GM19328 (cell line): ENCODE results near the gene MED12L.

Source experiments
- ATAC-seq: cut with Tn5 transposase; IDR thresholded peaks from one replicate; pipeline ENCODE4 v1.9.1; 2021; ENCODE audit warnings: mild to moderate bottlenecking, moderate library complexity; ENCODE audit not compliant: unreplicated experiment

MED12L gene

GRCh38 chr3:151086484-151087456, 1.3 kb downstream of the MED12L start:
- ATAC-seq: peak; percentile 75

GRCh38 chr3:151087648-151088047, 2.2 kb downstream of the MED12L start:
- no peak for ATAC-seq

- no peak for ATAC-seq
Observed at GRCh38 chr3:151091685-151092345, 6.4 kb downstream of the MED12L start.

DNA sequence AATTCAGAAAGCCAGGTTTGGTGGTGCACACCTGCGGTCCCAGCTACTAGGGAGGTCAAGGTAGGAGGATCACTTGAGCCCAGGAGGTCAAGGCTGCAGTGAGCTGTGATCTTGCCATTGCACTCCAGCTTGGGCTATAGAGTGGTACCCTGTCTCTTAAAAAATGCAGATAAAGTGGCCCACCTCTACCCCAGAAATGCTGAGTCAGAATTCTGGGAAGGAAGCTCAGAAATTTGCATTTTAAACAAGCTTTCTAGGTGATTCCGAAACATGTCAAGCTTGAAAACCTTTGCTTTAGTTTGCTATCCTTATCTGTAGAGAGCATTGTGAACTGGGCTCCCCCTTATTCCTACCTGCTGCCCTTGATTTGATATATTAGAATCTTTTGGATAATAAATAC, 7.7 kb downstream of the MED12L start:
- no peak for ATAC-seq

GRCh38 chr3:151093905-151094304, 8.4 kb downstream of the MED12L start:
- no peak for ATAC-seq

GRCh38 chr3:151096716-151097115, 11.3 kb downstream of the MED12L start:
- ATAC-seq: no peak

- no peak for ATAC-seq
Observed at GRCh38 chr3:151100076-151100475, 14.6 kb downstream of the MED12L start.

DNA sequence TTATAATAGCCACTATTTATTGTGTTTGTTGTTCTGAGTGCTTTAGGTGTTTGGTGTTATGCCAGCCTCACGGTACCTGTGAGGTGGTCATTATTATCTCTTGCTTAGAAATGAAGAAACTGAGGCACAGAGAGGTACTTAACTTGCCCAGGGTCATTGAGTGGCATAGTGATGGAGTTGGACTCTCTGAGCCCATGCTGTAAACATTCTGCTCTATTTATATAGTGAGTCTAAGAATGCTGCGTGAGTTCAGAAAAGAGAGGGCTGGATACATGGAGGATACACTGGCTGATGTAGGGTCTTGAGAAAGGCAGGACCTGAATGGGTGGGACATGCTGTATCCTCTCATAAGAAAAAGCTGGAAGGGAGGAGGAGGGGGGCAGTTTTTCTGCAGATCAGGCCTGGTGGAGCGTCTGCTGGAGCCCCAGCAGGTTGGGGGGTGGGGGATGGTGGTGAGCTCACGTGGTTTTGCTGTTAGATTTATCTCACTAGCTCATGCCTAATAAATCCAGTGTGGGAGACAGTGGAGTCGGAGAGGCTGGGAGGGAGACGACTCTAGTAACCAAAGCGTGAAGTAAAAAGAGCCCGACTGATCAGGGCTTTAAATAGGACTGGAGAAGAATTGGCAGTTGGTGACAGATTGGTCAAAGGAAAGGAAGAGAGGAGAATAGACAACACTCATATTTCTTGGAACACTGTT, 16.0 kb downstream of the MED12L start:
- ATAC-seq: no peak

GRCh38 chr3:151106311-151106710, 20.8 kb downstream of the MED12L start:
- no peak for ATAC-seq

- no peak for ATAC-seq
Observed at GRCh38 chr3:151107177-151107576, 21.7 kb downstream of the MED12L start.

DNA sequence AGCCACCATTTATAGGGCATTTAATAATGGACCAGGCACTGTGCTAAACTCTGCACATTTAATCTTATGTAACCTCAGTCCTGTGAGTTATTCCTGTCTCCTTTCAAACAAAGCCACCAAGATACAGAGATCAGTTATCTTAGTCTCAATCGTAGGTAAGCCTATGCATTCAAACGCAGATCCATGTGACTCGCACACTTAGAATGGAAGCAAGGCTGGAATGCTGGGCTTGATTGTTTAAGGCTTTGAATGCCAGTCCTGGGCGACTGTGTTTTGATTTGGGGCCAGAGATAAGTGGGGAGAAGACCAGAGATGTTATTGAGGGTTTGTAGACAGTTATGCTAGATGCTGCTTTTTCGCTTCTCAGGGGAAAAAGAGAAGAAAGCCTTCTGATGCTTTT, 22.2 kb downstream of the MED12L start:
- no peak for ATAC-seq

DNA sequence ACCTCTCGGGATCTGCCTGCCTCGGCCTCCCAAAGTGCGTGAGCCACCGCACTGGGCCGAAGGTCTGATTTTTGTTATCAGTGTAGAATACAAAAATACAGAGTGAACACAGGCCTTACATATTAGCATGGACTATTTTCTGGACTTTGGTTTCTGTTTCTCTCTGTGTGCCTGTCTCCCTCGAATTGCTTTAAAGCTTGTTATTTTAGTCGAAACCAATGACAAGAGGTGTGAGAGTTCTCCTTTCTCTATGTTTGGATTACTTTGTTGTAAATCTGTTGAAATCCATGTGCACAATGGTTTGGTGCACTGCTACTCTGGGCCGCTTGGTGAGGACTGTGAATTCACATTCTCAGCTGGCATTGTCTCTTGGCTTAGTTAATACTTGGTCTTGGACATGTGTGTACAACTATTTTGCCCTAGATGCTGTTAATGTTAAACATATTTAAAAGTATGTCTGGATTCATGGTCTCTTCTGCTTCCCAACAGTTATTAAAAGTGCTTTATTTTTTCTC, 23.9 kb downstream of the MED12L start:
- ATAC-seq: no peak

DNA sequence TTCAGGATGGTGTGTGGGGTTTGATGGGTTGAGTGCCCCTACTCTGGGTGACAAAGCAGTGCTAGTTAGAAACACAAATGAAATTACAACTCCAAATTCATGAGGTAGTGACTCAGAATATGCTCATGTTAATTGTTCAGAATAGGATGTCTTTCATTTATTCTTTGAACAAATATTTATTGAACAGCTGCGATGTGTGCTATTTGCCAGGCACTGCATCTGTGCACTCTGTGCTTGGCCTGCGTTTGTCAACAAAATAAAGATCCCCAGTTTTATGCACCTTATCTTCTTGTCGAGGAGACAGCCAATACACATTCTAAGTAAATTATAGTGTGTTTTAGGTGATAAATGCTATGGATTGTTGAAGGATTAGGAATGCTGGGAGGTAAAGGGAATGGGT, 27.3 kb downstream of the MED12L start:
- no peak for ATAC-seq

- ATAC-seq: no peak
Observed at GRCh38 chr3:151113343-151113742, 27.9 kb downstream of the MED12L start.

DNA sequence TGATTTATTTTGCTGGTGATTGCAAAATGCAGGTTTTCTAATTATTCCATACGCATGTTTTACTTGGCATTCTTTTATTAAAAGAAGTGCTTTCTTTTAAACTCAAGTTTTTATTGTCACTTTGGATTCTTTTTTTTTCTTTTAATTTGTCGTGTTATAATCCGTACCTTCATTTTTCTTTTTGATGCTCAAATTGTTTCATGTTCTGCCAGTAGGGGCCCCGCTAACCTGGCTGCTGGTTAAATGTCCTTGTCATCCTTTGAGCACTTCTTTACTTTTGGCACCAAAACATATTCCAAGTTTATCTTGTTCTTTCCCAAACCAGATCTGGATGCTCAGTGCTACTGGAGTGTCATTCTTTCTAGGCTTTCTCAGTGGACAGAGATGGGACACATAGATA, 31.6 kb downstream of the MED12L start:
- no peak for ATAC-seq

GRCh38 chr3:151119188-151119587, 33.7 kb downstream of the MED12L start:
- no peak for ATAC-seq

DNA sequence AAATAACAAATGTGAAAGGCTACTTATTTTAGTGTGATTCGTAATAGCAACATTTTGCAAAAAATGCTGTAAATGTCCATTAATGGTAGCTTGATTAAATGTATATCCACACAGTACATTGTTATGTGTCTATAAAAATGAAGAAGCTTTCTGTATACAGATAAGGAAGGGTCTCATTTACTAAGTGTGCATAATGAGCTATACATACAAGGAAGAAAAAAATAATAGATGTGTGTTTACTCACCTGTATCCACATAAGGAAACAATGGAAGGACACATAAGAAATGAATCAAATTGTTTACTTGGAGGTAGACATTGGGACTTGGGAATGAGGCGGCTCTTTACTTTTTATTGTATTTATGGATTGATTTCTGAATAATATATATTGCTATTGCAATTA, 34.9 kb downstream of the MED12L start:
- ATAC-seq: no peak

GRCh38 chr3:151121016-151121415, 35.6 kb downstream of the MED12L start:
- ATAC-seq: no peak

GRCh38 chr3:151123827-151124226, 38.4 kb downstream of the MED12L start:
- no peak for ATAC-seq

- ATAC-seq: no peak
Observed at GRCh38 chr3:151124476-151124875, 39.0 kb downstream of the MED12L start.

GRCh38 chr3:151130428-151130827, 45.0 kb downstream of the MED12L start:
- no peak for ATAC-seq
